Activated T-cell treated with anti-CD3 and anti-CD28 coated beads, Interleukin-2, amount 50 U/mL, for 1 hour (primary cell): ENCODE data around the gene FAM200A.
"Not testable (repeated sequence)": the region's sequence is repeated elsewhere in the genome, so short reads cannot be mapped to it uniquely, and the experiment has no call there.

Experiments
- DNase-seq: peaks from one replicate; pipeline ENCODE4 v3.0.0-alpha.2; 2020

FAM200A gene

DNA sequence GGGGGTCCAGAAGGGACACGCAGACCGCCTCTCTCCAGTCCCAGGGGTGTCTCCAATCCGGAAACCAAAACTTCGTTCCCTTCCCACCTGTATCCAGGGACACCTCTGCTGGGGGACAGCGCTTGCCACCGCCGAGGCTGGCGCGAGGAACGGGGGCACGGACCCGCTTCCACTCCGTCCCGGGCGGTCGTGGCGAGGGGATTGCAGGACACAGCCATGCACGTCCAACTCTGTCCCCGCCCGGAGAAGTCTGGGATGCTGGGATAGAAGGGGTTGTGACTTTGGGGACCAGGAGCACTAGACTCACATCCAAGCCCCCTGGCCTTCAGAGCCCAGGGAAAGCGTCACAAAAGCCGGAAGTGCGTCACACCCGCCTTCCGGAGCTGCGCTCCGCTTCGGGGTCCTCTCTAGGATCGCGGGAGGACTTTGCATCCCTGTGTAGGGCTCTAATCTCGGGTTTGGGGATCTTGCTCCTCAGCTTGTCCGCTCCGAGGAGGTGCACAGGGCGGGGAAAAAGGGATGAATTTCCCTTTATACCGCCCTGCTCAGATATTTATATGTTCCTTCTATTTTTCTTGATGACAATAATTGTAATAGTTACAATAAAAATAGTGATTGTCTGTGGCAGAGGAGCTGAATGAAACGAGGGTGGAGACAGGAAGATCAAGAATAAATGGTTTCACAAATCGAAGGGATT lies at the start of gene FAM200A:
FAM200A (minus strand) TSS at position 348 of the 697 bp plus-strand sequence. CDS start 3,707 bp downstream, outside the sequence.
- peak; percentile 84 for DNase-seq

DNA sequence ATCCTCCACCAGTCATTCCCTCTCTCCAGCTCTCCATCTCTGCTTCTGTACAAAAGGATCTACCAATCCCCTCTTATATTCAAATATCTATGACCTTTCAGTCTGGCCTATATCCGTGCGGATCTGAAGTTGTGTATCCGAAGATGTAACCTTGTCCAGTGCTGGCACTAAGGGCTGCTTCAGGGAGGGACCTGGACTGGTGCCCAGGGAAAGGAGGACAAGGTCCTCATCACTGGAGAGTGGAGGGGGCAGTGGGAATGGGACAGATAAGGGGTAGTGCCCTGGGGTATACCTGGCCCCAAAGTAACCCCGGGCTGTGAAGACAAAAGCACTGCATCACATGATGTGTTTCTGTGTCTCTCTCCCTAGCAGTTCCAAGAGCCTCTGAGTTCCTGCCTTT lies 47.9 kb upstream of the FAM200A start:
- DNase-seq = no peak

DNA sequence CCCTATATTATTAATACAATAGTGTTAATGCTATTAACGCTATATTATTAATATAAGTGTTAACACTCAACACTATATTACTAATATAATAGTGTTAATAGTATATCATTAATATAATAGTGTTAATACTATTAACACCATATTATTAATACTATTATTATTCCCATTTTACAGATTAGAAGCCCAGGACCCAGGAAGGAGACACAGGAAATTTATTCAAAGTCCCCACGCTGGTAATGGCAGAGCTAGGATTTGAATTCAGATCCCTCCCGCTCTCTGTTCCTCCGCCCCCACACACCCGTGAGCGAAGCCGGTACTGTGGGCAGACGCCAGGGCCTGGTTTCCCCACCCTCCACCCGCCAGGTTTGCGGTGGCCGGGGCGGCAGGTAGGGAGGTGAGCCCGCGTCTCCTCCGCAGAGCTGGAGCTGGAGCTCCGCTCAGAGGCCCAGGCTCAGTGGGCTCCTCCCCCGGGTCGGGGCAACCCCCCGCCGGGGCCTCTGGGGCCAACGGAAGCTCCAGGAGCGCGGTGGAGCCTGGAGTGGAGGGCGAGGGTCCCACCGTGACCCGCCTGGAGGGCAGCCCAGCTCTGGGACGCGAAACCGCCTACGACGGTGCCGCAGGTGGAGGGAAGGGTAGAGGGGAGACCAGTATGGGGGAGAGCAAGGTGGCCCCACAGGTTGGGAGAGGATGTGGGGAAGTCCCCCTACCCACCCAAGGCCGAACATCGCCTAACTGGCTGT lies 46.0 kb upstream of the FAM200A start, which contains the start of gene TMEM225B:
TMEM225B (plus strand) TSS at position 506 of the 740 bp plus-strand sequence. CDS start 6,122 bp downstream, outside the sequence.
- DNase-seq = no peak

DNA sequence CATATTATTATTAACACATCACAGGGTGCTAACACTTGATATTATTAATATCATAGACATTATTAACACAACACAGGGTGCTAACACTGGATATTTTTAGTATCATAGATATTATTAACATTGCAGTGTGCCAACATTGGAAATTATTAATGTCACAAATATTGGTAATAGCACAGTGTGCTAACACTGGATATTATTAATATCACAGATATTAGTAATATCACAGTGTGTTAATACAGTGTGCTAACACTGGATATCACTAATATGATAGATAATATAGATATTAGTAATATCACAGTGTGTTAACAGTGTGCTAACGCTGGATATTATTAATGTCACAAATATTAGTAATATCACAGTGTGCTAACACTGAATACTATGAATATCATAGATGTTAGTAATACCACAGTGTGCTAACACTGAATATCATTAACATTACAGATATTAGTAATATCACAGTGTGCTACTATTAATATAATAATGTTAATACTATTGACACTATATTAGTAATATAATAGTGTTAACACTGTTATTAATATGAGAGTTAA lies 44.6 kb upstream of the FAM200A start:
- no peak for DNase-seq

DNA sequence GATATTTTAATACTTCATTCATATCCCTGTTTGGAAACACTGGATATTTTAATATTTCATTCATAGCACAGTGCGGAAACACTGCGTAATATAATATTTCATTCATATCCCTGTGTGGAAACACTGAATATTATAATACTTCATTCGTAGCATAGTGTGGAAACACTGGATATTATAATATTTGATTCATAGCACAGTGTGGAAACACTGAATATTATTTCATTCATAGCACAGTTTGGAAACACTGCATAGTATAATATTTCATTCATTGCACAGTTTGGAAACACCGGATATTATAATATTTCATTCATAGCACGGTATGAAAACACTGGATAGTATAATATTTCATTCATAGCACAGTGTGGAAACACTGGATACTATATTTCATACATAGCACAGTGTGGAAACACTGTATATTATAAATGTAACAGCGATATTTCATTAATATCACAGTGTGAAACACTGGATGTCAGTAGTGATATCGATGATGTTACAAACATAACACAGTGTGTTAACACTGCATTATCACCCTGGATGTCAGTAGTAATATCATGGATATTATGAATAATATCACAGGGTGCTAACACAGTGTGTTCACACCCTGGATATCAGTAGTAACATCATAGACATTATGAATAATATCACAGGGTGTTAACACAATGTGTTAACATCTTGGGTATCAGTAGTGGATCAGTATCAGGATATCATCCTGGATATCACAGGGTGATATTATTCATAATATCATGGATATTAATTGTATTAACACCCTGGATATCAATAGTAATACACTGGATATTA lies 43.2 kb upstream of the FAM200A start:
- DNase-seq = no peak

DNA sequence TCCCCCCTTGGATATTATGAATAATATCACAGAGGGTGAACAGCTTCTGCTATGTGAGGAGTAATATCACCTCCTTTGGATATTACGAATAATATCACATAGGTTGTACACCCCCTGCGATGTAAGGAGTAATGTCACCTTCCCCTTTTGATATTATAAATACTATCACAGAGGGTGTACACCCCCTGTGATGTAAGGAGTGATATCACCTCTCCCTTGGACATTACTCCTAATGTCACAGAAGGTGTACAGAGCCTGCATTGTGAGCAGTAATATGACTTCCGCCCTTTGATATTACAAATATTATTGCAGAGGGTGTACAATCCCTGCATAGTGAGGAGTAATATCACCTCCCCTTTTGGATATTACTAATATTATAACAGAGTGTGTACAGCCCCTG lies 37.0 kb upstream of the FAM200A start:
- no peak for DNase-seq

DNA sequence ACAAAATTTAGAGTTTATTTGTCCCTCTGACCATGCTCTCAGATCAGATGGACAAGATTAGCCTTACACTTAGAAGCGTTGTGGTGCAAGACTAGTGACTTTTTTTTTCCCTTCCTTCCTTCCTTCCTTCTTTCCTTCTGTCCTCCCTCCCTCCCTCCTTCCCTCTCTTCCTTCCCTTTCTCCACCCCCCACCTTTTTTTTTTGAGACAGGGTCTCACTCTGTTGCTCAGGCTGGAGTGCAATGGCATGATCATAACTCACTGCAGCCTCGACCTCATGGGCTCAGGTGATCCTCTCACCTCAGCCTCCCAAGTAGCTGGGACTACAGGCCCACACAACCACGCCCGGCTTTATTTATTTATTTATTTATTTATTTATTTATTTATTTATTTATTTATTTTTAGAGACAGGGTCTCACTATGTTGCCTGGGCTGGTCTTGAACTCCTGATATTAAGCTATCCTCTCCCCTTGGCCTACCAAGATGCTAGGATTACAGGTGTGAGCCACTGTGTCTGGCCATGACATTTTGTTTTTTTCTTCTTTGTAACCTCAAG lies 28.9 kb upstream of the FAM200A start:
- not testable (repeated sequence) for DNase-seq

DNA sequence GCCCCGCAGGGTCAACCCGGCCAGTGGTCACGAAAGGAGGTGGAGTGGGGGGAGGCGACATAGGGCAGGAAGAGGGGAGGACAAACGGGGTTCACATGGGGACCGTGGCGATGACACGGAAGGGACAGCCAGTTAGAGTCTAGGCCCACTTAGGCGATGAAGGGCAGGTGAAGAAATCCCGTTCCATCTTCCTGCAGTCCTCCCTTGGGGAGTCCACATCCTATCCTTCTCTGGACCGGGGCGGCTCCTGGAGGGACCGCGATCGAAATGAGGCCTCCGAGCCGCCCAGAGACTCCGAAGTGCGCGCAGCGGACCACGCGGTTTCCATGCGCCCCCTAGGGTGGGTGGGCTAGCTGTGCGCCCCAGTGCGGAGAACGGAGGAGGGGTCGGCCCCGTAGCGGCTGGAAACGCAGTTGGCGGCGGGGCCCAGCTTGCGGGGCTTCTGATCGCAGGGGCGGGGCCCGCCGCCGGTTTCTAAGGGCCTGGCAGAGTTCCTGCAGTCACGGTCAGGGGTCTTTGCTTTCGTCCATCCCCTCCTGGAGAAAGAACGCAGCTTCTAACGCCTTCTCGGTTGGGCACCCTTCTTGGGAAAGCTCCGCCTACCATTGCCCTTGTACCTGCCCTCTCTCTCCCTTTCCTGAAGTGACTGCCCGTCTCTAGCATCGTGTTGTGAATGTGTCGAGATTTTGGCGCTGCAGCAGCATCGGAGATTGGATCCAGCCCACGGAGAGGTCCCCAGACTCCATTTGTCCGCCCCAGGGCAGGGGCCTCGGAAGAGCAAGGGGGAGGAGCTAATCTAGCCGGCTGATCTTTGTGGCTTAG lies 28.3 kb upstream of the FAM200A start:
- DNase-seq = peak; percentile 71

DNA sequence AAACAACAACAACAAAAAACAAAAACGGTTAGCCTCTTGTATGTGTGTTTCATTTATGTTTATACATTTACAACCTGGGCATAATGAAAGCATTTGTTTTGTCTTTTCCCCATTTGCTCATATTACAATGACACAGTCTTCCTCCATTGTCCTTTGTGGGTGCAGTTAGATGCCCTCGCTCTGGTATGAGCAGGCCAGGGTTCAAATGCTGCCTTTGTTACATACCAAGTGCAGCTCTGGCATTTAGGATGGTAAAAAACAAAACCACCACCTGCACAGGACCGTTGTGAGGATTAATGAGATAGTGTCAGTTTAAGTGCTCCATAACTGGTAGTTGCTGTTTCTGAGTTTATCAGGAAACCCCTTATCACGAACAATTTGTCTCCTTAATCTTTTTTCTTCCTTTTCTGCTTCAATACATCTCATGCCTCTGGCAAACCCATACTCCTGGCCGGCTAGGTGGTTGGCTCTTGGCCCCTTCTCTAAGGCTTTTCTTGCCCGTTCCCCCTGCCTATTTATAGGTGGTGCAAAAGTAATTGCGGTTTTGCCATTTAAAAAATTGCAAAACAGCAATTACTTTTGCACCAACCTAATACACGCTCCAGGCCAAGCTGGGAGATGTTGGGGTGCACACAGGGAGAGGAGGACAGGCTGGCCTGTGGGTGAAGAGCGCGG lies 27.5 kb upstream of the FAM200A start:
- DNase-seq = no peak

DNA sequence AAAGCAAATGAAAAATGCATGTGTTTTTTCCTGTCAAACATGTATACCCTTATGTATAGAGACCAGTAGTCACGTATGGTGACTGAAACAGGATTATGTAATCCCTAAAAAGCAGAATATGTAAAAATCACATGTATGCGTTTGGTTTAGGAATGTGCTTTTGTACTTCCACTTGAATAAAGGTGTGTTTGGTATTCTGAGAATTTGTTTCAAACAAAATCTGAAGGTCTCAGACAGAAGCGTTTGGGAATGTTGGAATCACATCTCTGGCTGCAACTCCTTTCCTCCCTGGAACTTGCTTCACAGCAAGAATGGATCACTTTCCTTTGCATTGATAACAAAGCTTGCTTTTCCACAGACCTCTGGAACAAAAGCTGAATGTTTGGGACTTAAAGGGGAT lies 24.3 kb upstream of the FAM200A start:
- DNase-seq = no peak

DNA sequence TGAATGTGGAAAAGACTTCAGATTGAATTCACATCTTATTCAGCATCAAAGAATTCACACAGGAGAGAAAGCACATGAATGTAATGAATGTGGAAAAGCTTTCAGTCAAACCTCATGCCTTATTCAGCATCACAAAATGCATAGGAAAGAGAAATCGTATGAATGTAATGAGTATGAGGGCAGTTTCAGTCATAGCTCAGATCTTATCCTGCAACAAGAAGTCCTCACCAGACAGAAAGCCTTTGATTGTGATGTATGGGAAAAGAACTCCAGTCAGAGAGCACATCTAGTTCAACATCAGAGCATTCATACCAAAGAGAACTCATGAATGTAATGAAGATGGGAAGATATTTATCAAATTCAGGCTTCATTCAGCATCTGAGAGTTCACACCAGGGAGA lies 21.3 kb upstream of the FAM200A start:
- no peak for DNase-seq

DNA sequence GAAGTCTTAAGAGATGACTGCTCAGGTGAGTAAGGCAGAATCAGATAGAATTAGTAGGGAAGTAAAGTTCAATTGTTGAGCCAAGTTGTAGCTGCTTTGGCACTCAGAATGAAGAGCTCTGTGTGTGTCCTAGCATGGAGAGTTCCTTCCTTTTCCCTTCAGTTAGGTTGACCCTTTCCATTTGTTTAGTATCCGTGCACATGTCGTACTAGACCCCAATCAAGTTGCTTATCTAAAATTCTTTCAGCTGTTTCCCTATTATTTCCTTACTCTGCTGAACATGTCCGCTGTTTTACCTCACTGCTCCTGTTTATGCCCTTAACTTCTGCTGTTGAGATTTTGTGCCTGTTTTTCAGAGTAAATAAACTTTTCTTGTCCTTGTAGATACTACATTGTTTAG lies 19.9 kb upstream of the FAM200A start:
- no peak for DNase-seq

DNA sequence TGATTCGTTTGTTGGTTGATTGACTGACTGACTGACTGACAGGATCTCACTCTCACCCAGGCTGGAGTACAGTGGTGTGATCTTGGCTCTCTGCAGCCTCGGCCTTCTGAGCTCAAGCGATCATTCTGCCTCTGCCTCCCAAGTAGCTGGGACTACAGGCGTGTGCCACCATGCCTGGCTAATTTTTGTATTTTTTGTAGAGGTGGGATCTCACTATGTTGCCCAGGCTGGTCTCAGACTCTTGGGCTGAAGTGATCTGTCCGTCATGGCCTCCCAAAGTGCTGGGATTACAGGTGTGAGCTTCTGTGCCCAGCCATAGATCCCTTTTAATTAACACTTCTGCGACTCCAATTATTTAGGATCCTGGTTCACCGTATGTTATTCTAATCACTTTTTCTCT lies 16.9 kb upstream of the FAM200A start:
- DNase-seq = not testable (repeated sequence)

DNA sequence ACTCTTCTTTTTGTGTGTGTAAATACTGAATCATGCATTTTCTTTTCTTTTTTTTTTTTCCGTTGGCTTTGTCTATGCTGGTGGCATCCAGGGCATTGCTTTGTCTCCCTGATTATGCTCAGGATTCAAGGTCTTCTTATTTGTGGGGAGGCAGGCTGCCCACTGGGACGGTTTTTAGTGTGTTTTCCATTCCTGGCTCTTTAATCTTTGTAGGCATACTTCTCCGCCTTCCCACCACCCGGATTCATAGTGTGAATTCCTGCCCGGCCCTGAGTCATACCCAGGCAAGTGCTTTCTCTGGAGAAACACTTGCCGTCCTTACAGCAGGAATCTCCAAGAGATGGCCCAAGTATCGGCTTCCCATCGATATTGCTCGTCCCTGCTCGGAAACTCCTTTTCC lies 11.7 kb upstream of the FAM200A start:
- DNase-seq = no peak

DNA sequence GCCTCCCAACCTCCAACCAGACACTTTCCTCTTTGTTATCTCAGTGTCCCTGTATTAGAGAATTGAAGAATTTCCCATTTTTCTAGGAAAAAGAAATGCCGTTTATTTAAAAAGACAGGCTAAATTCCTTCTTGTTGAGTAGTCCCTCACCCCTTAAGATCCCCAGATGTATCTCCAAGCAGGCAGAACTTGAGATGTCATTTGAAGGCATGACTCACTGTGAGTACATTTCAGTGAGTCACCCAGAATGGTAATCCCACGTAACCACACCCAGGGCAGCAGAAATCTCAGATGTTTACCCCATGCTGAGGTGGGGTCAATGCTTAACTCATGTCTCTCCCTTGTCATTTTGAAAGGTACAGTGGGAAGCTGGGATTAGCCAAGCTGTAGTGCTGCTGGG lies 10.9 kb upstream of the FAM200A start:
- no peak for DNase-seq

DNA sequence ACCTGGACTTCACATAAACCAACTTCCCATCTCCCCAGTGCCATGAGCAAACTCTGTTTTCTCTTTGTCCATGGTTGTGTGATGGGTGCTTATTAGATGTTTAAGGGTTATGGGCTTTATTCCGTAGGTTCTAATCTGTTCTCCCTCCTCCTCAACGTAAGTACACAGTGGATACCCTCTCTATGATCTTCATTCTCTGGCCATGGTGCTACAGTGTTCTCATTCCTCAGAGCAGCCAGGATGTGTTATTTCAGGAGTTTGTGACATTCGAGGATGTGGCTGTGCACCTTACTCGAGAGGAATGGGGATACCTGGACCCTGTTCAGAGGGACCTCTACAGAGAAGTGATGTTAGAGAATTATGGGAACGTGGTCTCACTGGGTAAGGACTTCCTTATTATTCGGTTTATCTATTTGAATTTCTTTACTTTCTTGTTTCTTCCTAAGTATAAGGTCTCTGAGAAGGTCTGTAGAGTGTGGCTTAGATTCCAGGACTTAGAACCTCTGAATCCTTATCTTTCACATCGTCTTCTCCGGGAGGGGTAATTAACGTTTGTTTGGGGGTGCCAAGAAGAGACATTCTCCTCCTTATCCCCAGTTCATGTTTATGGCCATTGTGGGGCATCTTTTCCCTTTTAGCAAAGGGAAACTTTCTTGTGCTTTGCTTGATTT lies 10.3 kb upstream of the FAM200A start:
- no peak for DNase-seq

DNA sequence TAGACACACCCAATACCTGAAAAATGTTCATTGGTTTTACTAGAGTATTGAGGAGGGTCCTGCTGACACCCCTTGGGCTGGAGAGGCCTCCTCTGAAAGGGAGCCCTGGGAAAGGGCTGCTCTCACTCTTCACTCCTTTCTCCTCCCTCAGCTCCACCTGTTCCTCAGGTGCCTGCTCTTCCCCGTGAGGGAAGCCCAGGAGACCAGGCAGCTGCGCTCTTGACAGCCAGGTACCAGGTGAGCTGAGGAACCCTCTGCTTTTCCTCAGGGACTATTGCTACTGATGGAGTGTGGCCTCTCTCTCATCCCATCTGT lies 9.8 kb upstream of the FAM200A start:
- DNase-seq = no peak

DNA sequence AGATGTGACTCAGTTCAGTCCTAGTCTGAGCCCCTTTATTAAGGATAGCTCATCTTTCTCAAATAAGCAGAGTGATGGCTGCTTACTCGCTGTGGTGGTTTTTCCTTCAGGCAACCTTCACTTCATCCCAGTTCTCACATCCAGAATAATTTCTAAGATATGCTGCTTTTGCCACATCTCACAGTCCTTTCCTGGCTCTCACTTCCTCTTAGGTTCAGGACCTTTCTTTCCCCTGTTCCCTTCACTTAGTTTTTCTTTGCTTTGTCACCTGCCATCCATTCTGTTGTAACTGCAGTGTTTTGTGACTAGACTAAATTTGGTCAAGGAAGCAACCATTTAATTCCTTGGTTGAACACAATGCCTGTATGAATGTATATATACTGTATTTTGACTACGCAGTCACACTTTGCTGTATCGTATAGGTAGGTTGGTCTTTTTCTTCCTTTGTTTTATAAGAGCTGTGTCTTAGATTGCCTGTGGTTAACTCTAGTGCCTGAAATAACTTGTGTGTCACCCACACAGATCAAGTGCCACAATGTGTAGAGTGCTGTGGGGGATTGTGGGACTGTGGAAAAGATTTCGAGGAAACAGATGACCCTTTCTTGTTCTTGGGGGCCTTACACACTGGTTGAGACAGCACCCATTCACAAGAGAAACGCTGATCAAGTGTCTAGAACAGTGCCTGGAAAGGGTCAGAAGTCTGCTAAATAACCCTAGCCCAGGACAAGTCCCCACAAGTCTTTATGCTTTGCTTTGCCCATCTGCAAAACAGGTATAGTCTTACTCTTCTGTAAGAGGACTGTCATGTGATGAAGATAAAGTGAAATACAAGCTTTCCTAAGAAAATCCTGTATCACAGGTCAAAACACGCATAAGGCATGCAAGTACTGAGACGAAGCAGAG lies 9.2 kb upstream of the FAM200A start:
- DNase-seq = no peak

DNA sequence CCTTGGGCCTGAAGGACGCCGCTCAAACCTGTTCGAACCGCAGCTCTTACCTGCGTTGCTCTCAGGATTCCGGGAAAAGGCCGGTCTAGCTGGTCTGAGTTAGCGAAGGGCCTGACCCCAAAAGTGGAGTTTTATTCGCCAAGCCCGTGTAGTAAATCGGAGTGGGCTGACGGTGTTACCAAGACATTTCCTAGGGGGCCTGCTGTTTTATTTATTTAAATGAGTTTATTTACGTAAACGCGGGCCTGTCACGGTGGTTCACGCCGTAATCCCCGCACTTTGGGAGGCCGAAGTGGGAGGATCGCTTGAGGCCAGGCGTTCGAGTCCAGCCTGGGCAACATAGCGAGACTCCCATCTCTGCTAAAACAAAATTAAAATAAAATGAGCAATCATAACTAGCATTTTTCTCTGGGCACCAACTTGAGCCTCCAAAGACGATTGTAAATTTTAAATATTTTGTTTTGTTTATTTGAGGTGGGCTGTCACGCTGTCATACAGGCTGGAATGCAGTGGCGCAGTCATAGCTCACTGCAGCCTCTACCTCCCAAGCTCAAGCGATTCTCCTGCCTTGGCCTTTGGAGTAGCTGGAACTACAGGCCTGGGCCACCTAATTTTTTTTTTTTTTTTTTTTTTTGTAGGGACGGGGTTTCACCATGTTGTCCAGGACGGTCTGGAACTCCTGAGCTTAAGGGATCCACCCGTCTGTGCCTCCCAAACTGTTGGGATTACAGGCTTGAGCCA lies 7.4 kb upstream of the FAM200A start:
- DNase-seq = no peak
